Renal pelvis (tissue), 12 donors: ENCODE results near the gene SLC5A5. TPM values are rescaled to one million over a fixed set of nuclear protein-coding genes. Genes with fewer than 3 reads are reported as not detected.

ENCODE experiments used
- DNase-seq: peaks from one replicate; pipeline ENCODE4 v3.0.0-alpha.2; 2013
- long read RNA-seq, 16 experiments: transcript quantifications; one replicate each; lab custom pipeline, GENCODE V29; 2026
- polyA plus RNA-seq, 3 donors: library from polyadenylated mRNA; unstranded; fragments of 120-200 nt; gene quantifications; one replicate each; pipeline ENCODE4 v1.2.1, GENCODE V29; 2013; ENCODE audit not compliant: insufficient read length in 3 of 3

Gene SLC5A5
- under 1 TPM in 2 of 3 donors, not detected in 1; 0.06 to 0.09 TPM for polyA plus RNA-seq
- long read RNA-seq, donor 1 = 0 reads
- long read RNA-seq, donor 2 = 0 reads
- long read RNA-seq, donor 3 = 0 reads
- long read RNA-seq, donor 4 = 0 reads
- long read RNA-seq, donor 5 = 0 reads
- long read RNA-seq, donor 6 = 0 reads
- long read RNA-seq, donor 7 = 0 reads
- long read RNA-seq, donor 8 = 0 reads
- long read RNA-seq, donor 9 = 0 reads
- long read RNA-seq, donor 10 = 0 reads
- long read RNA-seq, donor 11 = 0 reads
- long read RNA-seq, donor 12 = 0 reads
- long read RNA-seq, donor 13 = 0 reads
- long read RNA-seq, donor 14 = 0 reads
- long read RNA-seq, donor 15 = 0 reads
- long read RNA-seq, donor 16 = 0 reads

- no peak for DNase-seq
Observed at GRCh38 chr19:17871878-17872250, at the start of gene SLC5A5. TSS of gene SLC5A5 (plus strand) at chr19:17871945. CDS start at chr19:17872320, 375 bp downstream.

DNA sequence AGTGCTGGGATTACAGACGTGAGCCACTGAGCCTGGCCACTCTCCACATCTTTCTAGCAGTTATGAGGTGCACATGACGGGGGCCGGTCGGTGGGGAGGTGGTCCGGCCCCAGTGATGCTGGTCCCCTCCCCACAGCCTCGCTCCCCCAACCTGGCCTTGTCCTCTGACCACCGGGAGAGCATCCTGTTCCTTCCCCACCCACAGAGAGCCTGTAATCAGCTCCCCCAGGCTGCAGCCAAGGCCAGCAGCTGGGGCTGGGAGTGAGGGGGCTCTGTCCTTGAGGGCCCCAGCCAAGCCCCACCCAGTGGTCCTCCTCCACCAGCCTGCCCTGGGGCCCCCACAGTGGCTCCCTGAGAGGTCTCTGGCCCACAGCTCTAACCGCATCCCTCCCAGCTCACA lies 47.4 kb upstream of the SLC5A5 start:
- DNase-seq = no peak

GRCh38 chr19:17826508-17827056 lies 45.2 kb upstream of the SLC5A5 start:
- no peak for DNase-seq

- peak; percentile 36 for DNase-seq
Observed at GRCh38 chr19:17829855-17830566, 41.7 kb upstream of the SLC5A5 start.

GRCh38 chr19:17830567-17831418 lies 41.0 kb upstream of the SLC5A5 start:
- peak; percentile 69 for DNase-seq

- no peak for DNase-seq
Observed at GRCh38 chr19:17831419-17831888, 40.3 kb upstream of the SLC5A5 start.

- no peak for DNase-seq
Observed at GRCh38 chr19:17832443-17833208, 39.1 kb upstream of the SLC5A5 start.

GRCh38 chr19:17834350-17835181 lies 37.2 kb upstream of the SLC5A5 start:
- no peak for DNase-seq

GRCh38 chr19:17835182-17836006 lies 36.4 kb upstream of the SLC5A5 start:
- DNase-seq = no peak

DNA sequence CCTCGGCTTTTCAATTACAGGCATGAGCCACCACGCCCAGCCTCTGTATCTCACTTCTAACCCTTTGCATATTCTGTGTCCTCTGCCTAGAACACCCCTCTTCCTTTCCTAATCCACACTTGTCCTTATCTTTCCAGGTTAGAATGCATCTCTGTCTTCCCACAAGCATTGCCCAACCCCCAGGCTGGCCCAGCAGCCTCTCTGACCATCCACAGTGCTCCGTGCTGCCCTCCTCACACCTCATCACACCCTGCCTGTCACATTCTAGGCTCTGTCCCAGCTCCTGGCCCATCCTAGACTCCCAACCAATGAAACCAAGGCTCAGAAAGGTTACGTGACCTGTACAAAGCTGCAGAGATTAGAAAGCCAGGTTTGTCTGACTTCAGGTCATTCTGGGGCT lies 35.2 kb upstream of the SLC5A5 start:
- DNase-seq = no peak

- no peak for DNase-seq
Observed at GRCh38 chr19:17837972-17838371, 33.8 kb upstream of the SLC5A5 start.

DNA sequence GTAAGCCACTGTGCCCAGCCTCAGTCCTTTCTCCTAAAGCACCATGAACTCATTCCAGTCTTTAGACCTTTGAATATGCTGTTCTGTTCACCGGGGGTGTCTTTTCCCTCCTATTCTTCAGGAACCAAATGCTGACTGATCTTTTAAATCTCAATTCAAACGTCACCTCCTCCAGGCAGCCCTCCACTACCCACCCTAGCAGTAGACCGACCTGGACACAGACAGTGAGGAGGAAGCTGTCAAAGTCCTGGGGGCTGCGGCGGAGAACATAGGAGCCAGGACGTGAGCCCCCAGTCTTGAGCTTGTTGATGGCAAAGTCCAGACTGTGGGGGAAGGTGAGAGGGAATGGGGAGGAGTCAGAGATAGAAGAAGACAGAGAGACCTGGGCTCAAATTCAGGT lies 31.7 kb upstream of the SLC5A5 start:
- no peak for DNase-seq

- DNase-seq = no peak
Observed at GRCh38 chr19:17841371-17841809, 30.4 kb upstream of the SLC5A5 start.

DNA sequence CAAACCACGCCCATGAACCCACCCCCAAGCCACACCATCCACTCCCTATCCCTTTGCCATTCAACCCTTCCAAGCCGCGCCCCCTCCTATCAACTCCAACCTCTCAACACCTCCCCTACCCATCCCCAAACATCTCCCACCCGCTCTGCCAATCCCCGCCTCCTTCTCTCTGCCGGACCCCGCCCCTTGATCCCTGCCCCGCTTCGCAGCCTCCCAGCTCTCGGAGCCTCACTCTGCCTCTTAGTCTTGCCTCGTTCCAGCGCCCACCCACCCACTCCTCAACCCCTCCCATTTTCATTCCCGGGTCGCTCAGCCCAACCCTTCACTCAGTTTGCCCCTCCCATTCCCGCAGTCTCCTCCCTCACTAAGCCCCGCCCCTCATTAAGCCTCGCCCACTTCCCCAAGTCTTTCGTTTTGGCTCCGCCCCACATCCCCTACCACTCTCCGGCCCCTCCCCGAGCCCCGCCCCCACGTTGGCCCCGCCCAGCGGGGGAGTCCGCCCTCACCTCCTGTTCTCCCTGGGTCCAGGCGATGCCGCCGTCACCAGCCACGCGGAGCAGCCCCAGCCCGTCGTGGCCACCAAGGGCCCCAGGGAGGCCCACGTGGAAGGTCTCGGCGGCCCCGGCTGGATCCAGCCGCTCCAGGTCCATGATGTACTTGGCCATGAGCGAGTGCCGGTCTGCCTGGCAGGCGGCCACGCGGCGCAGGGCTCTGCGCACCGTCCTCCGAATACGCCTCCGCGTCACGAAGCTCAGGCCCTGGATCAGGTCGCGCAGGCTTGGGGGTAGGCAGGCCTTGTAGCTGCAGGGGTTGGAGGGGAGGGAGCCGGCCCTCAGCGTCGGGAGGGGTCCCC lies 29.7 kb upstream of the SLC5A5 start:
- peak; percentile 86 for DNase-seq

GRCh38 chr19:17842663-17843291 lies 29.0 kb upstream of the SLC5A5 start:
- no peak for DNase-seq

DNA sequence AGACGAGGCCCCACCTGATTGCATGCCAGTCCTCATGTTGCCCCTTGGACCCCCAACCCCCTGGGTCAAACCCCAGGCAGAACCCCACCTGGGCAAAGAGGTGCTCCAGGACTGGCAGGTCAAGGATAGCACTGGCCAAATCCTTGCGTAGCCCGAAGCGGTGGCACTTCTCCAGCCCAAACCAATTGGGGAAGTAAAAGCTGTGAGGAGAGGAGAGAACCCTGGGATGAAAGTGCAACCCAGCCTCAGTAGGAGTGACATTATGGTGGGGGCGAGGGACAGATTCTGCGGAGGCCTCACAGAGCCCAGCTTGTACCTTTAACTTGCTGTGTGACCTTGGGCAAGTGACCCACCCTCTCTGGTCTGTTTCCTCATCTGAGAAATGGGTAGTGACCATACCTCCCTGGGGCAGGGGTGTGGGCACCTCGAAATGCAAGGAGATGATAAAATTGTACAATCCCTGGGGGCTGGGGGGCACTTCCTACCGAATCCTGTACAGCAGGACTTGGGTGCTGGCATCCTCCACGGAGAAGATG lies 28.4 kb upstream of the SLC5A5 start:
- DNase-seq = no peak

DNA sequence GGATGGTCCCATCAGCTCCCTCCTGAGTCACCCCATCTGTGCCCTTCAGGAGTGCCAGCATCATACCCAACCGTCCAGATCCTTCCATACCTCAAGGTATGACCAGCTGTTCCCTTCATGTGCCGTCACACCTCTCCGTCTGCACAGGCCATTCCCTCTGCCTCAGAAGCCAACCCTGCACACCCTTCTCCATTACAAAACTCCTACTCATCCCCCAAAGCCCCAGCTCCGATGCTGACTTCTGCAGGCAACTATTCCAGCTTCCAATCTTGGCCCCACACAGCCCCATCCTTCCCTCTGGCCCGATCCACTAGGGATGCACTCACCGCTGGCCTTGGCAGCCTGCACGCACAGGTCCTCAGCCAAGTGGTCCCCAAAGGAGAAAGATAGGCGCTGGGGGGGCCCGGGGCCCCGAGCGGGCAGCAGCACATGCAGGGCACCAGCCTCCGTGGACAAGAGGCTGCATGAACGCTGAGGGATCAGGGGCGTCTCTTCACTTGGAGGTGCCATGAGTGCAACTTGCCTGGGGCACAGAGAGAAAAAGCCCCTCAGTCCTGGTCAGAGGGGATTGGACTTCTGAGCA lies 27.7 kb upstream of the SLC5A5 start:
- DNase-seq = no peak
